GM12872 (cell line): ENCODE measurements around the gene TGFBR1.

Experiments used
- TF ChIP-seq, protein P1 (sequence below): IDR thresholded peaks from 3 replicates; pipeline ENCODE4 v1.5.1; 2011; ENCODE audit warnings: low read depth, mild to moderate bottlenecking, low read length, moderate library complexity; ENCODE audit not compliant: insufficient read depth

TGFBR1 gene

DNA sequence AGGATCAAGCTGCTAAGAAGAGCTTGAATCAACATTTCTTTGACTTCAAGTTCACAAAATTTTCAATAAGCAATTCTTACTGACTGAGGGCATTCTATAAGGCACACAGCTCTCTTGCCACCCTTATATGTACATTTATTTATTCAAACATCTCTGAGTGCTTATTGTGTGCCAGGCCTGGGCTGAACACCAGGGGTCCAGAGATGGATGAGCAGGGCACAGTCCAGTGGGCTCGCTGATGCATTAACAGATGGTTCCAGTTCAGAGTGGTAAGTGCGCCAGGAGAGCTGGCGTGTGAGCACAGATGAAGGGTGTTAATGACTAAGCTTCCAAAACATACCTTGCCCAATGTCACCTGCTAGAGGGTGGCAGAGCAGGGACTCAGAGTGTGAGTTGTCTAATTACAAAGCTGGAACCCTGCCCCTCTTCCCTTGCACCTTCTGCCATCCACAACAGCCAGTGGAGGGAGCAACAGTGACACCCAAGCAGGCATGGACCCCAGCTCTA, 92.3 kb downstream of the TGFBR1 start:
- TF ChIP-seq, protein P1, sequence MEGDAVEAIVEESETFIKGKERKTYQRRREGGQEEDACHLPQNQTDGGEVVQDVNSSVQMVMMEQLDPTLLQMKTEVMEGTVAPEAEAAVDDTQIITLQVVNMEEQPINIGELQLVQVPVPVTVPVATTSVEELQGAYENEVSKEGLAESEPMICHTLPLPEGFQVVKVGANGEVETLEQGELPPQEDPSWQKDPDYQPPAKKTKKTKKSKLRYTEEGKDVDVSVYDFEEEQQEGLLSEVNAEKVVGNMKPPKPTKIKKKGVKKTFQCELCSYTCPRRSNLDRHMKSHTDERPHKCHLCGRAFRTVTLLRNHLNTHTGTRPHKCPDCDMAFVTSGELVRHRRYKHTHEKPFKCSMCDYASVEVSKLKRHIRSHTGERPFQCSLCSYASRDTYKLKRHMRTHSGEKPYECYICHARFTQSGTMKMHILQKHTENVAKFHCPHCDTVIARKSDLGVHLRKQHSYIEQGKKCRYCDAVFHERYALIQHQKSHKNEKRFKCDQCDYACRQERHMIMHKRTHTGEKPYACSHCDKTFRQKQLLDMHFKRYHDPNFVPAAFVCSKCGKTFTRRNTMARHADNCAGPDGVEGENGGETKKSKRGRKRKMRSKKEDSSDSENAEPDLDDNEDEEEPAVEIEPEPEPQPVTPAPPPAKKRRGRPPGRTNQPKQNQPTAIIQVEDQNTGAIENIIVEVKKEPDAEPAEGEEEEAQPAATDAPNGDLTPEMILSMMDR = no peak

DNA sequence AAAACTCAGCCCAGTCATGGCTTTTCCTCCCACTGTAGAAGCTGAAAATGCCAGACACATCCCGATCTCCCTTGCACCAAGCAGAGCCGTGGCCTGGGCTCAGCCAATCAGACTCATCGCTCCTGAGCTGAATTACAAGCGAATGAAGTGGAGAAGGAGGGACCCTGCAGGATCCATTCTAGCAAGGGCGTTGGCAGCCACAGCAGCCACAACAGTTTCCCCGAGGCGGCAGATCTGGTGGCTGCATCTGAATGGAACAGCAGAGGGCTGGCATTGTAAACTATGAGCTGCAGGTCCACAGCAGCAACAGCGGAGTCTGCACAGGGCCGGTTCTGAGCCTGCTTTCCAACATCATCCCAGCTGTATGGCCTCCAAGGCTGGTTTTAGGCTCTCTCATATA, 93.1 kb downstream of the TGFBR1 start:
- TF ChIP-seq, protein P1 = no peak

DNA sequence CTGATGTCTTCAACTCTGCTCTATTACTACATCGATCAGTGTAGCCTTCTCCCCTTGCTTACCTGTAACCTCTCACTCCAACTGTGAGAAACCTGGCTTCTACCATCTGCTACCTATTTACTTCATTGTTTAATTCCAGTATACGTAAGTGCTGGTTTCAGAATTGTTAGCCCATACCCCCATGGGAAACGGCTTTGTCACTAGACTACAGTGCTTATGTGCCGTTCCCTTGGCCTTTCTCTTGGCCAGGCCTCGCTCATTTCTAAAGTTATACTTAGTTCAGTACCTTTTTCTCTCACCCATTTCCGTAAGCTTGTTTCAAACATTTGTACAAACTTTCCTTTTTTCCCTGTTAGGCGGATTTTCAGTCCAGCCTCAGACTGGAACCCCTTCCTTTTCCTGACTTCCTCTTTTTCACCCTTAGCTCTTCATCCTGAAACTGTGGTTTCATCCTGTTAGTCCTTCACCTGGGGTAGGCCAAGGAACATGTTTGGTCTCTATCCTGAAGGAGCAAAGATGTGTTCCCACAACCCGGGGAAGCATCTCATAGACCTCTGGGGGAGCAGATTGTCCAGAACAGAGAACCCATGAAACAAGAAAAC, 95.1 kb downstream of the TGFBR1 start:
- TF ChIP-seq, protein P1 = no peak

DNA sequence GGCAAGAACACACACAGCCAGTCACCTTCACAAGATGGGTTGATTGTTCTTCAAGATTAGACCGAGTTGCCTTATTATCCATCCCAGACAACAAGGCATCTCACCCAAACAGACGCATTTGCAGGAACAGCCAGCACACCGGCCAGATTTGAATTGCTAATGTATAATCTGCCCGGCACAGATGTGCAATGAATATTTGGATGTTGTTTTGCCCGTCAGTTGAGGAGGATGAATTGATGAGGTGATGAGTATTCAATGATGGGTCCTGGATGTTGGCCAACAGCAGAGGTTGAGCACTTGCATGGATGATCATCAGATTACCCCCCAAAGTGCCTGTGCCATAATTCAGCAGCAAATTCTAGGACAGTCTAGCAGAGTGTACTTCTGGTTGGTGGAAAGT, 96.7 kb downstream of the TGFBR1 start:
- TF ChIP-seq, protein P1 = no peak
